Common myeloid progenitor, CD34-positive (primary cell): ENCODE data around the gene FOXK1.
A peak's percentile ranks its signal among the peaks of the same experiment; 100 is the strongest.

ENCODE experiments used
- CTCF ChIA-PET: fragments of 350-600 bp; sonication (Branson Sonifier 250); formaldehyde crosslinking; loops from one replicate; lab custom pipeline; 2021; ENCODE audit warnings: antibody characterized with exemption; lab: Charles Lee
- POLR2A ChIA-PET: fragments of 350-600 bp; sonication (Branson Sonifier 250); formaldehyde crosslinking; loops from one replicate; lab custom pipeline; 2021; ENCODE audit warnings: antibody characterized with exemption; lab: Charles Lee
- DNase-seq, 3 donors: peaks; one replicate each; pipeline versions ENCODE4 v3.0.0 to v3.0.0-alpha.2; 2013
- H3K27ac ChIP-seq, 2 experiments: 1 replicate in 1 of 2; 2 replicates in 1 of 2; pipeline ENCODE4 v1.7.0; 2013; ENCODE audit warnings: inconsistent platforms in 2 of 2, low read length in 2 of 2, mild to moderate bottlenecking in 2 of 2, low read depth in 1 of 2, moderate library complexity in 1 of 2; ENCODE audit not compliant: severe bottlenecking in 2 of 2, insufficient read depth in 1 of 2, poor library complexity in 1 of 2
- H3K27me3 ChIP-seq, 5 experiments: replicated peaks in 2 of 5; 1 replicate in 3 of 5; 2 replicates in 2 of 5; pipeline versions ENCODE4 v1.6.1 to v1.7.0; 2013; ENCODE audit warnings: low read length in 4 of 5, mild to moderate bottlenecking in 2 of 5, moderate library complexity in 2 of 5, inconsistent platforms in 1 of 5; ENCODE audit not compliant: insufficient read depth in 5 of 5, control insufficient read depth in 4 of 5
- H3K36me3 ChIP-seq, 4 experiments: 1 replicate in 2 of 4; 2 replicates in 2 of 4; pipeline versions ENCODE4 v1.6.1 to v1.7.0; 2013; ENCODE audit warnings: low read length in 3 of 4, control low read depth in 1 of 4, mild to moderate bottlenecking in 1 of 4; ENCODE audit not compliant: control insufficient read depth in 4 of 4, insufficient read depth in 4 of 4
- H3K4me1 ChIP-seq, 4 experiments: 1 replicate in 3 of 4; 2 replicates in 1 of 4; pipeline versions ENCODE4 v1.6.1 to v1.7.1; 2013; ENCODE audit warnings: low read length in 3 of 4, mild to moderate bottlenecking in 3 of 4, control low read depth in 1 of 4, inconsistent platforms in 1 of 4, moderate library complexity in 1 of 4; ENCODE audit not compliant: control insufficient read depth in 4 of 4, insufficient read depth in 4 of 4; ENCODE audit errors: control extremely low read depth in 1 of 4
- H3K4me3 ChIP-seq, 7 experiments: 1 replicate in 4 of 7; 2 replicates in 3 of 7; pipeline versions ENCODE4 v1.5.1 to v1.7.0; 2013; ENCODE audit warnings: mild to moderate bottlenecking in 7 of 7, low read length in 6 of 7, moderate library complexity in 6 of 7, inconsistent platforms in 2 of 7, low read depth in 2 of 7, control low read depth in 1 of 7; ENCODE audit not compliant: insufficient read depth in 4 of 7, control insufficient read depth in 1 of 7; ENCODE audit errors: extremely low read depth in 1 of 7
- H3K9me3 ChIP-seq, 5 experiments: 1 replicate in 4 of 5; 2 replicates in 1 of 5; pipeline versions ENCODE4 v1.6.1 to v1.7.1; 2013; ENCODE audit warnings: low read length in 4 of 5, mild to moderate bottlenecking in 2 of 5, inconsistent platforms in 1 of 5, low read depth in 1 of 5, moderate library complexity in 1 of 5; ENCODE audit not compliant: control insufficient read depth in 4 of 5, insufficient read depth in 2 of 5; ENCODE audit errors: control extremely low read depth in 1 of 5
- WGBS: methylation state at CpG from one replicate; pipeline ENCODE4 v1.1.5; 2013; ENCODE audit not compliant: insufficient coverage; 5-methylcytosine and 5-hydroxymethylcytosine counted together

Gene FOXK1

GRCh38 chr7:4772306-4772705 is 90.2 kb downstream of the FOXK1 start:
- Histone ChIP-seq H3K36me3 (peaks cover 6 to 22% (median 12%) of the 10 kb centered on the region in 4 experiments), H3K4me1 (peaks cover 3 to 50% (median 36%) of the 10 kb centered on the region in 4 experiments), H3K9me3 (no peaks in the 10 kb centered on the region), H3K27me3 (no peaks in the 10 kb centered on the region), H3K4me3 (no peak overlapping the region), H3K27ac (no peak overlapping the region)
- 89% methylated on average over 5 of the region's 6 CpGs for WGBS
- CTCF ChIA-PET: no interaction called here
- POLR2A ChIA-PET: no interaction called here
- DNase-seq: no peak

GRCh38 chr7:4774007-4774406 is 91.9 kb downstream of the FOXK1 start:
- Histone ChIP-seq H3K27ac (peak overlapping the region in 1 of 2 experiments; percentile 97), H3K9me3 (no peaks in the 10 kb centered on the region), H3K27me3 (no peaks in the 10 kb centered on the region), H3K4me3 (peak overlapping the region in 5 of 7 experiments; percentile 90 to 99 (median 93)), H3K4me1 (peaks cover 3 to 45% (median 33%) of the 10 kb centered on the region in 4 experiments), H3K36me3 (peaks cover 0 to 13% (median 8%) of the 10 kb centered on the region in 4 experiments)
- no peak for DNase-seq
- WGBS: 85% methylated on average over 12 of the region's 12 CpGs
- POLR2A ChIA-PET: interaction anchor here (2.8 kb wide), 1 partner anchor 18 kb away, joined by 19 read pairs; no protein-coding TSS in a partner anchor
- CTCF ChIA-PET: interaction anchor here (4.2 kb wide), 1 partner anchor 18 kb away, joined by 36 read pairs; no protein-coding TSS in a partner anchor

DNA sequence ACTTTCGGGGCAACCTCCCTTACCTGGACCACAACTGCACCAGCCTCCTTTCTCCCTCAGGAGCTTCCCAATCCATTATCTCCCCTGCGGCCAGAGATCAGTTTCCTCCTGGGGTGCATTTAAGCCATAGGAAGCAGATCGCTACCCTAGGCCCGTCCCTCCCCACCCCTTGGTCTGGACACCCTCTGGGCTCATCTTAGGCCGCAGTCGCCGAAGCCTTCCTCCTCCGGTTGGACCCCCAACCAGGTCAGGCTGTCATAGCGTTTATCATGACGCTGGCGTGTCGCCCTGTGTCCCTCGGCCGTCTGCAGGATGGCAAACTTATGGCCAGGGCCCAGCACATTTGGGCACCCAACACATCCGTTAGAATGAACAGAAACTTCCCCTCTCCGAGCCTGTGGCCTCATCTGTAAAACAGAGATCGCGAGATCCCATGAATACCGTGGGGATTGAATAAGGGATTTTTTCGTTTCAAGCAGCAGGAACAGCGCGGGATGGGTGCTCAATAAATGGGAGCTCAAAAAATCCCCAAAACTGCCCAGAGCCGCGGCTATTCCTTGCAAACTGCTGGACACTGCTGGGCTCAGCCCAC is 92.7 kb downstream of the FOXK1 start:
- Histone ChIP-seq H3K4me1 (peaks cover 3 to 37% (median 28%) of the 10 kb centered on the region in 4 experiments), H3K27me3 (no peaks in the 10 kb centered on the region), H3K9me3 (no peaks in the 10 kb centered on the region), H3K4me3 (peak overlapping the region; percentile 90 to 99 (median 93)), H3K36me3 (peaks cover 0 to 13% (median 8%) of the 10 kb centered on the region in 4 experiments), H3K27ac (peak overlapping the region; percentile 92 to 97)
- 14% methylated on average over 19 of the region's 24 CpGs for WGBS
- CTCF ChIA-PET: interaction anchor here (0.6 to 4.2 kb wide), 4 partner anchors 17 to 480 kb away, joined by 3 to 36 read pairs (median 4); no protein-coding TSS in a partner anchor
- POLR2A ChIA-PET: interaction anchor here (0.6 to 2.8 kb wide), 5 partner anchors 17 to 133 kb away, joined by 3 to 19 read pairs (median 3); no protein-coding TSS in a partner anchor
- DNase-seq: peak; percentile 66 to 78 (median 77)

DNA sequence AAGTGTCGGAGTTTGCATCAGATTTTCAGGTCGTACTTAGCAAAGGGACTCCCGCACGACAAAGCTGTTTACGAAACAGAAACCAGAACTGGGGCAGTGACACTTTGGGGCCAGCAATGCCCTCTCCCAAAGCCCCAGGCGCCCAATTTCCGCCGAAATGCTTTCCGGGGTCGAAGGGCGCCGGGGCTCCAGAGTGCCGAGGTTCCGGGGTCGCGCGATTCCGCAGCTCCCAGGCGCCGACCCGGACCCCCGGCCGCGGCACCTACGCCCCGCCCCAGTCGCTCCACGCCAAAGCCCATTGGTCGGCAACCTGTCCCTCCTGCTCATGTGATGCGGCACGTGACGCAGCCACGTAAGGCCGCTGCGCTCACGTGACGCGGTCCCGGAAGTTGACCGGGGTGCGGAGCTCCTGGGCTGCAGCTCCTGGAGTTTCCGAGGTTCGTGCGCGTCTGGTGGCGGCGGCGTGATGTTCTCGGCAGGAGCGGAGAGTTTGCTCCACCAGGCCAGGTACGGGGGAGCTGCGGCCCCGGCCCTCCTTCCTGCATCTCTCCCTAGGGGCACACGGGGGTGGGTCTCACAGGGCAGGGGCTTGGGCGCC is 93.3 kb downstream of the FOXK1 start, which contains the start of gene AP5Z1:
Gene AP5Z1, plus strand, starts transcription at position 374 of the 598 bp plus-strand sequence. Its CDS starts 93 bp downstream, at position 467.
- H3K4me1 ChIP-seq: peaks cover 3 to 33% (median 25%) of the 10 kb centered on the region in 4 experiments
- WGBS: 0% methylated on average over 54 of the region's 55 CpGs
- H3K9me3 ChIP-seq: no peaks in the 10 kb centered on the region
- POLR2A ChIA-PET: interaction anchor here (0.6 to 2.8 kb wide), 6 partner anchors 16 to 133 kb away, joined by 3 to 19 read pairs (median 4); no protein-coding TSS in a partner anchor
- H3K27ac ChIP-seq: peak within 1 kb of the TSS; percentile 92 to 97
- H3K36me3 ChIP-seq: peaks cover 0 to 13% (median 8%) of the 10 kb centered on the region in 4 experiments
- peak; percentile 97 to 98 (median 98) for DNase-seq
- CTCF ChIA-PET: interaction anchor here (0.7 to 4.2 kb wide), 4 partner anchors 14 to 29 kb away, joined by 3 to 36 read pairs (median 4); no protein-coding TSS in a partner anchor
- H3K4me3 ChIP-seq: peak within 1 kb of the TSS; percentile 90 to 99 (median 93)
- no peaks in the 10 kb centered on the region for H3K27me3 ChIP-seq

DNA sequence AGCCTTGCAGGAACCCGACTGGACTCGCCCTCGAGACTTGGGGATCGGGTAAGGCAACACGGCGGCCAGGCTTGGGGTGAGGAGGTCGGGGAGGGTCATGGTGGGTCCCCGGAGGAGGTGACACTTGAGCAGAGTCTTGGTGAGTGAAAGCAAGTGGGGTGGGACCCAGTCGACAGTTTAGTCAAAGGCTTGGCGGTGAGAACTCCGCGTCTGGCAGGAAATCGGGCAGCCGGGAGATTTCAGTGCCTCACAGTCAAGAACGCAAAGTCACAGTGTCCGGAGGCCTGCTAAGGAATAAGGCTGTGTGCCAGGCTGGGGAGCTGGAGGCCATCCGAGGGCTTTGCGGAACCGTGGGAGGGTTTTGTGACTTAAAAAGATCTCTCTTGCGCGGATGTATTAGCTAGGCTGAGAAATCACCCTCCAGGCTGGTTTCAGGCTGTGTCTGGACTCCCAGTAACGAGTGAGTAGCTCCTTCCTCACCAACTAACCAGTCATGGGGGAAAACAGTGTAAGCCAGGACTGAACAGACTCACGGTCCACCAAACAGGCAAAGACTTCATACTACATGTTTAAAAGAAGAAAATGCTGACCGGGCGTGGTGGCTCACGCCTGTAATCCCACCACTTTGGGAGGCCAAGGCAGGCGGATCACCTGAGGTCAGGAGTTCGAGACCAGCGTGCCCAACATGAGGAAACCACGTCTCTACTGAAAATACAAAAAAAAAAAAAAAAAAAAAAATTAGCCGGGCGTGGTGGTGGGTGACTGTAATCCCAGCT is 93.9 kb downstream of the FOXK1 start:
- peak overlapping the region; percentile 90 to 99 (median 93) for H3K4me3 ChIP-seq
- peaks cover 3 to 31% (median 25%) of the 10 kb centered on the region in 4 experiments for H3K4me1 ChIP-seq
- CTCF ChIA-PET: interaction anchor here (0.7 to 4.2 kb wide), 3 partner anchors 13 to 22 kb away, joined by 3 to 36 read pairs (median 4); no protein-coding TSS in a partner anchor
- H3K27ac ChIP-seq: peak overlapping the region; percentile 92 to 97
- POLR2A ChIA-PET: interaction anchor here (0.6 to 2.8 kb wide), 4 partner anchors 16 to 134 kb away, joined by 3 to 19 read pairs (median 6); no protein-coding TSS in a partner anchor
- H3K36me3 ChIP-seq: peaks cover 2 to 18% (median 10%) of the 10 kb centered on the region in 4 experiments
- peak; percentile 63 to 95 (median 92) for DNase-seq
- no peaks in the 10 kb centered on the region for H3K9me3 ChIP-seq
- WGBS: 13% methylated on average over 16 of the region's 32 CpGs
- H3K27me3 ChIP-seq: no peaks in the 10 kb centered on the region

DNA sequence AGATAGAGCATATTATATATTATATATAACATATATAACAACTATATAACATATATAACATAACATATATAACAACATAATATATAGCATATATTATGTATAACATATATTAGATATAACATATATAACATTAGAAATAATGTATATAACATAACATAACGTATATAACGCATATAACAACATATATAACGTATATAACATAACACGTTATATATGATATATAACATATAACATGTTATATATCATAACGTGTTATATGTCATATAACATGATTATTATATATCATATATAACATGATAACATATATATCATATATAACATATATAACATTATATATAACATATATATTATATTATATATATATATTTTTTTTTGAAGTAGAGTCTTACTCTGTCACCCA is 97.0 kb downstream of the FOXK1 start:
- no peak for DNase-seq
- no peak overlapping the region for H3K4me3 ChIP-seq
- no peaks in the 10 kb centered on the region for H3K27me3 ChIP-seq
- WGBS: no CpG with 5 or more reads among the region's 5 CpGs
- H3K27ac ChIP-seq: no peak overlapping the region
- POLR2A ChIA-PET: no interaction called here
- CTCF ChIA-PET: interaction anchor here (0.5 to 2.6 kb wide), 3 partner anchors 10 to 199 kb away, joined by 3 to 17 read pairs (median 4); no protein-coding TSS in a partner anchor
- peaks cover 7 to 43% (median 30%) of the 10 kb centered on the region in 4 experiments for H3K36me3 ChIP-seq
- peaks cover 3 to 27% (median 22%) of the 10 kb centered on the region in 4 experiments for H3K4me1 ChIP-seq
- no peaks in the 10 kb centered on the region for H3K9me3 ChIP-seq
